HEK293 (cell line): ENCODE data around the gene YOD1.

Experiments used
- BCL6B ChIP-seq: fragments of 450-650 bp; formaldehyde crosslinking; IDR thresholded peaks from 2 replicates; pipeline ENCODE4 v1.5.1; 2017; ENCODE audit warnings: missing biosample characterization, missing genetic modification characterization
- CTCF ChIP-seq: fragments of 450-650 bp; formaldehyde crosslinking; IDR thresholded peaks from 2 replicates; pipeline ENCODE4 v1.5.1; 2016; ENCODE audit warnings: missing biosample characterization, missing genetic modification characterization
- KLF10 ChIP-seq: fragments of 450-650 bp; IDR thresholded peaks from 2 replicates; pipeline ENCODE4 v1.5.1; 2018; ENCODE audit warnings: missing biosample characterization, mild to moderate bottlenecking, missing genetic modification characterization
- KLF16 ChIP-seq: fragments of 450-650 bp; formaldehyde crosslinking; IDR thresholded peaks from 2 replicates; pipeline ENCODE4 v1.5.1; 2017; ENCODE audit warnings: missing biosample characterization, missing genetic modification characterization
- ZBTB26 ChIP-seq: fragments of 450-650 bp; formaldehyde crosslinking; optimal IDR thresholded peaks from 2 replicates; pipeline ENCODE3; 2016; ENCODE audit warnings: missing biosample characterization, mild to moderate bottlenecking, missing genetic modification characterization
- ZNF335 ChIP-seq: fragments of 450-650 bp; formaldehyde crosslinking; conservative IDR thresholded peaks from 2 replicates; pipeline ENCODE4 v1.5.1; 2016; ENCODE audit warnings: missing biosample characterization, missing genetic modification characterization
- ZNF600 ChIP-seq: fragments of 450-650 bp; formaldehyde crosslinking; IDR thresholded peaks from 2 replicates; pipeline ENCODE4 v1.5.1; 2016; ENCODE audit warnings: missing biosample characterization, missing genetic modification characterization
- ZNF654 ChIP-seq: fragments of 450-650 bp; formaldehyde crosslinking; IDR thresholded peaks from 2 replicates; pipeline ENCODE4 v1.5.1; 2016; ENCODE audit warnings: low read depth, missing biosample characterization, missing genetic modification characterization

GRCh38 chr1:207064561-207064960 lies 13.6 kb upstream of the YOD1 start:
- TF ChIP-seq CTCF (tag by site-specific recombination) (no peak), KLF16 (no peak), ZNF600 (tag by site-specific recombination) (no peak), ZNF335 (no peak), ZBTB26 (no peak), BCL6B (tag by site-specific recombination) (no peak), ZNF654 (tag by site-specific recombination) (no peak), KLF10 (tag by site-specific recombination) (no peak)
